T-helper 2 cell treated with Interferon-gamma antibody and Interleukin-4, amounts not matched to agents 5 μg/mL and 100 μg/mL, for 36 hours (primary cell): Measurements from ENCODE around the gene KRT32.

Experiments used
- DNase-seq: peaks from one replicate; pipeline ENCODE4 v3.0.0; 2021; ENCODE audit warnings: low spot score
- H3K27ac Mint-ChIP-seq: one replicate; pipeline ENCODE4 v1.8.0; 2021; ENCODE audit warnings: mild to moderate bottlenecking, mixed read lengths
- H3K27me3 Mint-ChIP-seq: one replicate; pipeline ENCODE4 v1.8.0; 2021; ENCODE audit warnings: low read depth, mixed read lengths
- H3K36me3 Mint-ChIP-seq: one replicate; pipeline ENCODE4 v1.8.0; 2021; ENCODE audit warnings: low read depth, mixed read lengths
- H3K4me1 Mint-ChIP-seq: one replicate; pipeline ENCODE4 v1.8.0; 2021; ENCODE audit warnings: low read depth, mixed read lengths
- H3K4me3 Mint-ChIP-seq: one replicate; pipeline ENCODE4 v1.8.0; 2022; ENCODE audit warnings: mild to moderate bottlenecking, moderate library complexity, mixed read lengths
- H3K9me3 Mint-ChIP-seq: one replicate; pipeline ENCODE4 v1.8.0; 2021; ENCODE audit warnings: mixed read lengths

Gene KRT32

DNA sequence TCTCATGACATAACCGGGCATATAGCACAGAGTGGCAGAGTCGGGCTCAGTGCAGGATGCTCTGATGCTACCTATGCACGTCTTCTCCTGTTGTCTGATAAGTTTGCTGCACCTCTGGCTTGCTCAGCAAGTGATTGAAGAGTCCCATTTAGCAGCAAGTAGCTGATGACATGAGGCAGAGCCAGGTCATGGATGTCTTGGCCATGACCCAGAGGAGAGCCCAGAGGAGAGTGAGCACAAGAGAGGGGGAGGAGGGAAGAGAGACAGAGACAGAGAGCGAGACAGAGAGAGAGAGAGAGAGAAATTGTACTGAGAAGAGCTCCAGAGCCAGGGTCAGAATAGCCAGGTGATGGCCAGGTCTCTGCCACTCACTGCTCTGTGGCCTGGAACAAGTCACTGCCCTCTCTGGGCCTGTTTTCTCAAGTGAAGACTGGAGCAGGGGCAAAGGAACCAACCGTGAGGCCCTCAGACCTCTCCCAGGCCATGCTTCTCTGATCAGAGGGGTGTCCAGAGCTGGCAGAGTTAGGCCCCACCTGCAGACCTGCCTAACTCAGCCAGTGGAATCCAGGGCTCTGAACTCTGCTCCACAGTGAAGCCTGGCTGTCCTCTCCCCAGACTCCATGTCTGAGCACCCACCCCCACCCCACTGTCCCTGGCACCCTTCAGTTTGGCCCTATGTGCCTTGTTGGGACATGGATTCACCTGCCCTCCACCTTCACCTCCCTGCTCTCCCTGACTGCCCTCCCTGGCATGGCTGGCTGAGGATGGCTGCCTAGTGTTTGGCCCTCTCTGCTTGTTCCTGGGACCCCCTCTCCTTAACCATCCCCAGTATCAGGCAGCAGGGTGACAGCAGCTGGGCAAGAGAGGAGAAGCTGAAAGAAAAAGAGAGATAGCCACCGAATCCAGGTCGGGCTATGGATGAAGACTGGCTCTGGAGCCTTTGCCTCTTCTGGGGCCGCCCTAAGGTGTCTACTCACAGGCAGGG is 18.0 kb upstream of the KRT32 start:
- no peak overlapping the region for H3K4me3 Mint-ChIP-seq
- peaks cover 3% of the 10 kb centered on the region for H3K27me3 Mint-ChIP-seq

DNA sequence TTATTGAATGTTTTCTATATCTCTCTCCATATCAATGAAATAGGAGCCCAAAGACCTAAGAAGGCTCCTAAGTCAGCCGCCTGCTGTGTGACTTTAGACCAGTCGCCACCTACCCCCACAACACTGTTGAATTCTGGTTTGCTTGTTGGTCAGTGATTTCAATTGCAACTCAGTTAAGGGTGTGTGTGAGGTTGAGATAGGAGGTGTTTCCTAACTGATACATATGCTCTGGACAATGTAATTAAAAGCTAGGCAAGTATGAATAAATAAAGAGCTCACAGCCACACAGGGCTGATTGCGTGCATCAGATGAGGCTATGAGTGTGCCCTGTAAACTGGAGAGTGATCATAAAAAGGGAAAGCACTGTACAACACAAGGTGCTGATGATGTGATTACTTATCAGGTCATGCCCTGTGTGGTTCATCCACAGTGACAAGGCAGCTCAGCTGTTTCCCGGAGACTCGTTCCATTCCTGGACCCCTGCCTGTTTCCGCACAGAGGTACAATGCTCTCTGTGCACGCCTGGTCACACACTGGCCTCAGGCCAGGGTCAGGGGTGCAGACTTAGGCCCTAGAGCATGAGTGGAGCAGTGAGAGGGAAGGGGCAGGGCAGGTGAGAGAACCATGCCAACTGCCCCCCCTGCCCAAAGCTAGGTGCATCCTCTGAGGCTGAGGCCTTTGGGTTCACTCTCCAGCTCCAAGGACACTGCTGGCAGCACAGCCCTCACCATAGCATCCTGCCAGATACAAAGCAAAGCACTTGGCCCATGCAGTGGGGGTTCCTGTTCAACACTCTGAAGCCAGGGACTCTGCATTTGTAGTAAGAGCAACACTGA is 17.0 kb upstream of the KRT32 start:
- Mint-ChIP-seq H3K4me1 (no peaks in the 10 kb centered on the region), H3K4me3 (no peak overlapping the region), H3K27ac (no peak overlapping the region), H3K36me3 (no peaks in the 10 kb centered on the region), H3K27me3 (peaks cover 3% of the 10 kb centered on the region), H3K9me3 (no peaks in the 10 kb centered on the region)
- no peak for DNase-seq

More for the DNA sequence above, 18.0 kb upstream of the KRT32 start:
- no peaks in the 10 kb centered on the region for H3K36me3 Mint-ChIP-seq
- no peak overlapping the region for H3K27ac Mint-ChIP-seq
- H3K4me1 Mint-ChIP-seq, result no peaks in the 10 kb centered on the region
- no peak for DNase-seq
- no peaks in the 10 kb centered on the region for H3K9me3 Mint-ChIP-seq

DNA sequence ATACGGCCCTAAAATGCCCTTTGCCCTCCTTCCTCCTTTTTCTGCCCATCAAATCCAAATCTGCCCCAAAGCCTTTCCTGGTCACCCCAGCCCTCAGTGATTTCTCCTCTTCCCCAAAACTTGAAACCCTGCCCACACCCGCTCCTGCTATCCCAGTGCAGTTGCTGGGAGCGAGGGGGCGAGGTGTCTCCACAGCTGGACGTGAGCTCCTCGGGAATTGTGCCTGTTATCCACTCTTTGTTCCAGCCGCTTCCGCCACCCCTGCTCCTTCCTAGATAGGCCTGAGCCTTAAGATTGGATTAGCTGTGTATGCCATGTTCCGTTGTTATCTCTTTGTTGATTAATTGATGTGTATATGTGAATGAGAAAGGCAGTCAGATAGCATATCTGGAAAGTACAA is 16.3 kb upstream of the KRT32 start:
- peaks cover 3% of the 10 kb centered on the region for H3K27me3 Mint-ChIP-seq
- no peaks in the 10 kb centered on the region for H3K4me1 Mint-ChIP-seq
- no peak for DNase-seq
- no peaks in the 10 kb centered on the region for H3K36me3 Mint-ChIP-seq
- H3K27ac Mint-ChIP-seq, result no peak overlapping the region
- no peak overlapping the region for H3K4me3 Mint-ChIP-seq
- H3K9me3 Mint-ChIP-seq, result no peaks in the 10 kb centered on the region

DNA sequence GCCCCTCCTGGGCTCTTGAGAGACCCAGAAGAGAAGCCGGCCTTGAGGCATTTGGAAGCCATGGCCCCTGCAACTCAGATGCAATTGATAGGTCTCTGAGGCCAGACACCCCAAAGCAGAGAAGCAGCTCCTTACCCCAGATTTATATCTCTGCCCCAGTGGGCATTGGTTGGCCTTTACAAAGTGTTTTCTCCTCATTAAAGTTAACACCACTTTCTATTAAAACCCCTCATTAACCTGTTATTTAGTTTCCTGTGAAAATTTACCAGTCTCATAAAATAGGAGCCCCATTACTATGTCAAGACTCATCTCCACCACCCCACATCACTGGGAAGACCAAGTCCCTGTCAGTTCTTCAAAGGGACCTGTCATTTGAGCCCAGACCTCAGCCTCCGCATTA is 13.8 kb upstream of the KRT32 start, which contains the start of gene KRT35:
Gene KRT35, minus strand, starts transcription at position 116 of the 400 bp plus-strand sequence. Its CDS starts 54 bp downstream, at position 62.
- Mint-ChIP-seq H3K4me1 (no peaks in the 10 kb centered on the region), H3K4me3 (no peak within 1 kb of the TSS), H3K27ac (no peak within 1 kb of the TSS), H3K9me3 (no peaks in the 10 kb centered on the region), H3K27me3 (peaks cover 3% of the 10 kb centered on the region), H3K36me3 (no peaks in the 10 kb centered on the region)
- no peak for DNase-seq

DNA sequence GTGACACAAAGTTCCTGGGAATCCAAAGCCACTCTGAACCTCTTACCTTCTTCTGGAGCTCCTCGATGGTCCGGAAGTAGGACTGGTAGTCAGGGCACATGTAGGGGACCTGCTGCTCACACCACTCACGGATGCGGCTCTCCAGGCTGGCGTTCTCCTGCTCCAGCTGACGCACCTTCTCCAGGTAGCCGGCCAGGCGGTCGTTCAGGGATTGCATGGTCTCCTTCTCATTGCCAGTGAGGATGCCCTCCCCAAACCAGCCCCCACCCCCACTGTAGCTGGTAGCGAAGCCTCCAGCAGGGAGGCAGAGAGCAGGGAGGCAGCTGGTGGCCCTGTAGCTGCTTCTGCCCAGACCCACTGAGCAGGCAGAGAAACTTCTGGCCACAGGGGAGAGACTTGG is 13.4 kb upstream of the KRT32 start:
- H3K4me3 Mint-ChIP-seq, result no peak overlapping the region
- H3K36me3 Mint-ChIP-seq, result no peaks in the 10 kb centered on the region
- H3K27ac Mint-ChIP-seq, result no peak overlapping the region
- DNase-seq, result no peak
- peaks cover 3% of the 10 kb centered on the region for H3K27me3 Mint-ChIP-seq
- H3K4me1 Mint-ChIP-seq, result no peaks in the 10 kb centered on the region
- H3K9me3 Mint-ChIP-seq, result no peaks in the 10 kb centered on the region

DNA sequence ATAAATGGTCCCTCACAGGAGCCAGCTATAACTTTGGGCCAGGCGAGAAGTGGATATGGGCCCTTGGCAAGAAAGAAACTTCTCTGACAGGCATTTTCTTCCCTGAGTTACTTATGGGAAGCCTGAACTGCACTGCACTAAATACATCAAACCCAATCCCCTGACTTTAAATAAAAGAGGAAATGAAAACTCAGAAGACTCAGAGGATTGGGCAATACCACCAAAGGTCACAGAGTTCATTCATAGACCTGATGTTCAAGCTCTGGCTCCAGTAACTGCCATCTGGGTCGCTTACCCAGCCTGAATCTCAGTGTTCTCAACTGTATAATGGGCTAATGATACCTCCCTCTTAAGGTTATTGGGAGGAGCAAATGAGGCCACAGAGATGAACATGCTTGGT is 12.9 kb upstream of the KRT32 start:
- no peaks in the 10 kb centered on the region for H3K36me3 Mint-ChIP-seq
- H3K4me3 Mint-ChIP-seq, result no peak overlapping the region
- no peak overlapping the region for H3K27ac Mint-ChIP-seq
- H3K9me3 Mint-ChIP-seq, result no peaks in the 10 kb centered on the region
- H3K27me3 Mint-ChIP-seq, result peaks cover 3% of the 10 kb centered on the region
- H3K4me1 Mint-ChIP-seq, result no peaks in the 10 kb centered on the region
- DNase-seq, result no peak

DNA sequence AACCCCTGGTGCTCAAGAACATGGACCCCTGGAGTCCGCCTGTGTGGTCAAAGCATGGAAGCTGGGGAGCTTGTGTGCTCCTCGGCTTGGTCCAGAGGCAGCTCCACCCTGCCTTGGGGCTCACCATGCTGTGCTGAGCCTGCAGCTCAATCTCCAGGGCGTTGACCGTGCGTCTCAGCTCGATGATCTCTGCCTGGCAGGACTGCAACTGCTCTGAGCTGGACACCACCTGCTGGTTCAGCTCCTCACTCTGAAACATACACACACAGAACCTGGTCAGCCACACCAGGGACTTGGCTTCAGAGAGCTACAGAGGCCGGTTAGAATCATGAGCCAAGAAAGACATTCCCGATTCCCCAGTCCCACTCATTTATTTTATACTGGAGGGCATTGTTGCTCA is 11.1 kb upstream of the KRT32 start:
- no peak for DNase-seq
- no peak overlapping the region for H3K4me3 Mint-ChIP-seq
- no peak overlapping the region for H3K27ac Mint-ChIP-seq
- no peaks in the 10 kb centered on the region for H3K36me3 Mint-ChIP-seq
- no peaks in the 10 kb centered on the region for H3K9me3 Mint-ChIP-seq
- H3K27me3 Mint-ChIP-seq, result no peaks in the 10 kb centered on the region
- no peaks in the 10 kb centered on the region for H3K4me1 Mint-ChIP-seq

DNA sequence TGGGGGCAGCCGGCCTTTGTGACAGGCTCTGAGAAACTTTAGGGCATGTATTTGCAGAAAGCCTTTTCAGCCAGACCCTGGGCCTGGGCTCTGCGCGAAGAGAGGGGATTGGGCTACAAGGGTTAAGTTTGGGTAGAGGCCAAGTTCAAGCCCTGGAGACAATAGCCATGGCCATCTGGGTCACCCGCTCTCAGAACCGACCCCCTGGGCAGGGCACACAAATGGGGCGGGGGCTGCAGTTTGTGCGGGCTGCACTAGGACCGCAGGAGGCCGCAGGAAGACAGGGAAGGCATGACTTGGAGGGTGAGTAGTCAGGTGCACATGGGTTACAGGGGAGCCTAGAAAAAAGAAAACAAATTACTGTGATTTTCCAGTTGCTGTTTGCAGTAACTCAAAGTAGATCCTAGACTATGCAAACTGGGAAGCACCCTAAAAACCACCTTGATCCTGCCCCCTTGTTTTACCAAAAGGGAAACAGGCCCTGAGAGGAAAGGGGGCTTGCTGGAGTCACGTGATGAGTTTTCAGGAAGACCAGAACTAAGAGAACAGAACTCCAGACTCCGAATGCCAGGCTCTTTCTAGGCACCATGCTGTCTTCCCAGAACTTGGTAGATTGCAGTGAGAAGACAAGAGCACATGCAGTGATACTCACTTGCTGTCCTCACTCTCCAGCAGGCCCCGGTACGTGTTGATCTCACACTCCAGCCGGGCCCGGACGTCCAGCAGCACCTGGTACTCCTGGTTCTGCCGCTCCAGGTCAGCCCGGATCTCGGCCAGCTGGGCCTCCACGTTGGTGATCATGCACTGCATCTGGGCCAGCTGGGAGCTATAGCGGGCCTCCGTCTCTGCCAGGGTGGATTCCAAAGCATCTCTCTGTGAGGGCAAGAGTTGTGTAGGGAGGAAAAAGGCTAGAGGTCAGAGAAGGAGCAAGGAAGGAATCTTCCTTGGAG is 10.0 kb upstream of the KRT32 start:
- DNase-seq, result no peak
- Mint-ChIP-seq H3K36me3 (no peaks in the 10 kb centered on the region), H3K4me1 (no peaks in the 10 kb centered on the region), H3K4me3 (no peak overlapping the region), H3K27me3 (no peaks in the 10 kb centered on the region), H3K27ac (no peak overlapping the region), H3K9me3 (no peaks in the 10 kb centered on the region)

DNA sequence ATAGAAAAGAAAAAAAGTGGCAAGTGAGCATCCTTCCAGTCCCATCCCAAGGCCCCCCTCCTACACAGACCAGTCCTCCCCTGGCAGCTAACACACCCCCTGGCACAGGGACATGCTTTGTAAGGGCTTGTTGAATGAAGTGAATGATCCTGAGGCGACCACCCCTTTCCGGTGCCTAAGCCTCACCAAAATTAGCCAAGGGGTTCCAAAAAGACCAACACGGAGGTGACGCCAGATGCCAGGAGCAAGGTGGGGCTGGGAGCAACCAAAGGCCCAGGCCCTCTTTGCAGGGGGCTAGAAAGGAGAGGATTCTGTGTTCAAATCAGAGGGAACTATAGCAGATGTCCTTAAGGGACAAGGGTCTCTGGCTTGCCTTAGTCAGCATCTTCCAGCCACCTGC is 8.2 kb upstream of the KRT32 start:
- Mint-ChIP-seq H3K36me3 (no peaks in the 10 kb centered on the region), H3K27me3 (peaks cover 3% of the 10 kb centered on the region), H3K9me3 (no peaks in the 10 kb centered on the region), H3K27ac (no peak overlapping the region), H3K4me1 (no peaks in the 10 kb centered on the region), H3K4me3 (no peak overlapping the region)
- no peak for DNase-seq

DNA sequence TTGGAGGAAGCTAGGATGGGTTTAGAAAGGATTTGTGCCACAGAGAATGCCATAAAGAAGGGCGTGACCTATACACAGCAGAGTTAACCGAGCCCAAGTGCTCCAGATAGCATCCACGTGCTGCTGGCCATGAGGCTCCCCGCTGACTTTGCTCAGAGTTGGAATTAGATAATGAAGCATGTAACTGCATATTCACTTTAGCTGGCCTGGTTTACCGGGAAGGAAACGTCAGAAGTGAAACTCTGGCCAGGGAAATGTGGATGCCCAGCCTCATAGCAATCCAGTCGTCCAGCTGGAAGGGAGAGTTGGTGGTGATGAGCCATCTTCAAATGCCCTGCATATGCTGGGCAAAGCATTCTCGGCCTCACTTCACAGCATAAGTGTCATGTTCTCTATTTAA is 7.7 kb upstream of the KRT32 start:
- H3K27ac Mint-ChIP-seq, result no peak overlapping the region
- H3K4me1 Mint-ChIP-seq, result no peaks in the 10 kb centered on the region
- H3K4me3 Mint-ChIP-seq, result no peak overlapping the region
- peaks cover 3% of the 10 kb centered on the region for H3K27me3 Mint-ChIP-seq
- no peak for DNase-seq
- no peaks in the 10 kb centered on the region for H3K36me3 Mint-ChIP-seq
- no peaks in the 10 kb centered on the region for H3K9me3 Mint-ChIP-seq

DNA sequence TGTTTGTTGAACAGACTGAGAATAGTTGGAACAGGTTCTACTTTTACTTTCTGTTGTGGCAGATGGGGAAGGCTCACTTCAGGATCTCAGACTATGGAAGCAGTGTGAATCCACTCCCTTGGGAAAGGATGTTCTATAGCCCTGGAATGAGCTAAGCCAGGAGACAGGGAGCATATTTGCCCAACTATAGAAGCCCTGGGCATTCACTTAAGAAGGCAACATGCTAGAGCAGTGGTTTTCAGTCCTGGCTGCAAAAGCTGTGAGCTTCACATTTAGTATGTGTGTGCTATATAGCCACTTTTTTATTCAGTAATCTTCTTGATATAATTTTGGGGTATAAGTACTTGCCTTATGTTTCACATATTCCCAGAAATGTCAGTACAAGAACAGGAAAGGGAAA is 1.2 kb upstream of the KRT32 start:
- H3K9me3 Mint-ChIP-seq, result no peaks in the 10 kb centered on the region
- H3K27me3 Mint-ChIP-seq, result peaks cover 5% of the 10 kb centered on the region
- no peak overlapping the region for H3K4me3 Mint-ChIP-seq
- DNase-seq, result no peak
- H3K27ac Mint-ChIP-seq, result no peak overlapping the region
- H3K4me1 Mint-ChIP-seq, result no peaks in the 10 kb centered on the region
- no peaks in the 10 kb centered on the region for H3K36me3 Mint-ChIP-seq

DNA sequence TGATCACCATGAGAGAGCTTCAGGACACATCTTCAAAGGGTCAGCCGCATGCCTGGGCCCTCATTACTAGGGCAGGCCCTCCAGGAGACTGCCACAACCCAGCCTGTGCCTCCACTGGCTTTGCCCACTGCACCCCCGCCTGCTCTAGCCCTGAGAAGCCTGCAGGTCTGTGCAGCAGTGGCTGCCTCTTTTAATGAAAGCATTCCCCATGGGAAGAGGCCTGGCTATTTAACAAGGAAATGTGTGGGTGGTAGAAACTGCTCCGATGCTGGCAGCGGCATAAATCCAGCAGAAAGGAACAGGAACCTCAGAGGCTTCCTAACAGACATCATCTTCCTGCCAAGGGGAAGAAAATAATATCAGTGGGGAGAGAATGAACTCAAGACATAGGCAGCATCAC is 375 bp upstream of the KRT32 start:
- Mint-ChIP-seq H3K27me3 (peaks cover 5% of the 10 kb centered on the region), H3K27ac (no peak overlapping the region), H3K36me3 (no peaks in the 10 kb centered on the region), H3K4me1 (no peaks in the 10 kb centered on the region), H3K9me3 (no peaks in the 10 kb centered on the region), H3K4me3 (no peak overlapping the region)
- DNase-seq, result no peak

DNA sequence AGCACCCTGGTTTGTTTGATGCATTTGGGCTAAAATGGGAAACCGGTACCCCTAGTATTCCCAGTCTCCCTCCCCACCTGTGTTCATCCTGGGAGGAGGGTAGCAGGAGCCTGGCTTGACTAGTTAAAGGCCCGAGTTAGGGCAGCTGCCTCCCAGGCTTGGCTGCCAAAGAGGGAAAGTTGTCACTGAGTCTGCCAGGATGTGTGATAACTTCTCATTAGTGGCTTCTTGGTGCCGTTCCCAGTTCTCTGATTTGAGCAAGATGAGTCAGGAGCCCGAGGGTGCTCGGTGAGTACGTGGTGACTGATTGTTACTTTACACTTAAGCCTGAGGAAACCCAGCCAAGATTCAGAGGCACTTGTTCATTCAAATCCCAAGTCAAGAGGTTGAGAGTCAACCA is 2.5 kb downstream of the KRT32 start:
- Mint-ChIP-seq H3K4me3 (no peak overlapping the region), H3K27me3 (peaks cover 3% of the 10 kb centered on the region), H3K36me3 (no peaks in the 10 kb centered on the region), H3K9me3 (no peaks in the 10 kb centered on the region), H3K27ac (no peak overlapping the region), H3K4me1 (no peaks in the 10 kb centered on the region)
- DNase-seq, result no peak
